ENCODE measurements around the gene PPP2R5C.
A peak's percentile ranks its signal among the peaks of the same experiment; 100 is the strongest.

The PPP2R5C gene

GRCh38 chr14:101970830-101971400 is 209.4 kb downstream of the PPP2R5C start (continued):
- no peak for TF ChIP-seq ZNF335 (tag by site-specific recombination; conservative IDR thresholded peaks at IDR 0.05)
- no peak for TF ChIP-seq SP2 (tag by site-specific recombination; IDR thresholded peaks at IDR 0.05)
- TF ChIP-seq, protein P1, sequence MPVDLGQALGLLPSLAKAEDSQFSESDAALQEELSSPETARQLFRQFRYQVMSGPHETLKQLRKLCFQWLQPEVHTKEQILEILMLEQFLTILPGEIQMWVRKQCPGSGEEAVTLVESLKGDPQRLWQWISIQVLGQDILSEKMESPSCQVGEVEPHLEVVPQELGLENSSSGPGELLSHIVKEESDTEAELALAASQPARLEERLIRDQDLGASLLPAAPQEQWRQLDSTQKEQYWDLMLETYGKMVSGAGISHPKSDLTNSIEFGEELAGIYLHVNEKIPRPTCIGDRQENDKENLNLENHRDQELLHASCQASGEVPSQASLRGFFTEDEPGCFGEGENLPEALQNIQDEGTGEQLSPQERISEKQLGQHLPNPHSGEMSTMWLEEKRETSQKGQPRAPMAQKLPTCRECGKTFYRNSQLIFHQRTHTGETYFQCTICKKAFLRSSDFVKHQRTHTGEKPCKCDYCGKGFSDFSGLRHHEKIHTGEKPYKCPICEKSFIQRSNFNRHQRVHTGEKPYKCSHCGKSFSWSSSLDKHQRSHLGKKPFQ (tag by site-specific recombination; IDR thresholded peaks at IDR 0.05), result no peak
- TF ChIP-seq ZNF19 (tag by site-specific recombination; IDR thresholded peaks at IDR 0.05; ENCODE audit: low read depth), result no peak
- peak; percentile 30; the same call in 1 of the 2 replicates for TF ChIP-seq PRDM1 (tag by site-specific recombination; IDR thresholded peaks at IDR 0.05)
- TF ChIP-seq, protein P2, sequence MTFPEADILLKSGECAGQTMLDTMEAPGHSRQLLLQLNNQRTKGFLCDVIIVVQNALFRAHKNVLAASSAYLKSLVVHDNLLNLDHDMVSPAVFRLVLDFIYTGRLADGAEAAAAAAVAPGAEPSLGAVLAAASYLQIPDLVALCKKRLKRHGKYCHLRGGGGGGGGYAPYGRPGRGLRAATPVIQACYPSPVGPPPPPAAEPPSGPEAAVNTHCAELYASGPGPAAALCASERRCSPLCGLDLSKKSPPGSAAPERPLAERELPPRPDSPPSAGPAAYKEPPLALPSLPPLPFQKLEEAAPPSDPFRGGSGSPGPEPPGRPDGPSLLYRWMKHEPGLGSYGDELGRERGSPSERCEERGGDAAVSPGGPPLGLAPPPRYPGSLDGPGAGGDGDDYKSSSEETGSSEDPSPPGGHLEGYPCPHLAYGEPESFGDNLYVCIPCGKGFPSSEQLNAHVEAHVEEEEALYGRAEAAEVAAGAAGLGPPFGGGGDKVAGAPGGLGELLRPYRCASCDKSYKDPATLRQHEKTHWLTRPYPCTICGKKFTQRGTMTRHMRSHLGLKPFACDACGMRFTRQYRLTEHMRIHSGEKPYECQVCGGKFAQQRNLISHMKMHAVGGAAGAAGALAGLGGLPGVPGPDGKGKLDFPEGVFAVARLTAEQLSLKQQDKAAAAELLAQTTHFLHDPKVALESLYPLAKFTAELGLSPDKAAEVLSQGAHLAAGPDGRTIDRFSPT (tag by site-specific recombination; IDR thresholded peaks at IDR 0.05), result no peak
- TF ChIP-seq, protein P3, sequence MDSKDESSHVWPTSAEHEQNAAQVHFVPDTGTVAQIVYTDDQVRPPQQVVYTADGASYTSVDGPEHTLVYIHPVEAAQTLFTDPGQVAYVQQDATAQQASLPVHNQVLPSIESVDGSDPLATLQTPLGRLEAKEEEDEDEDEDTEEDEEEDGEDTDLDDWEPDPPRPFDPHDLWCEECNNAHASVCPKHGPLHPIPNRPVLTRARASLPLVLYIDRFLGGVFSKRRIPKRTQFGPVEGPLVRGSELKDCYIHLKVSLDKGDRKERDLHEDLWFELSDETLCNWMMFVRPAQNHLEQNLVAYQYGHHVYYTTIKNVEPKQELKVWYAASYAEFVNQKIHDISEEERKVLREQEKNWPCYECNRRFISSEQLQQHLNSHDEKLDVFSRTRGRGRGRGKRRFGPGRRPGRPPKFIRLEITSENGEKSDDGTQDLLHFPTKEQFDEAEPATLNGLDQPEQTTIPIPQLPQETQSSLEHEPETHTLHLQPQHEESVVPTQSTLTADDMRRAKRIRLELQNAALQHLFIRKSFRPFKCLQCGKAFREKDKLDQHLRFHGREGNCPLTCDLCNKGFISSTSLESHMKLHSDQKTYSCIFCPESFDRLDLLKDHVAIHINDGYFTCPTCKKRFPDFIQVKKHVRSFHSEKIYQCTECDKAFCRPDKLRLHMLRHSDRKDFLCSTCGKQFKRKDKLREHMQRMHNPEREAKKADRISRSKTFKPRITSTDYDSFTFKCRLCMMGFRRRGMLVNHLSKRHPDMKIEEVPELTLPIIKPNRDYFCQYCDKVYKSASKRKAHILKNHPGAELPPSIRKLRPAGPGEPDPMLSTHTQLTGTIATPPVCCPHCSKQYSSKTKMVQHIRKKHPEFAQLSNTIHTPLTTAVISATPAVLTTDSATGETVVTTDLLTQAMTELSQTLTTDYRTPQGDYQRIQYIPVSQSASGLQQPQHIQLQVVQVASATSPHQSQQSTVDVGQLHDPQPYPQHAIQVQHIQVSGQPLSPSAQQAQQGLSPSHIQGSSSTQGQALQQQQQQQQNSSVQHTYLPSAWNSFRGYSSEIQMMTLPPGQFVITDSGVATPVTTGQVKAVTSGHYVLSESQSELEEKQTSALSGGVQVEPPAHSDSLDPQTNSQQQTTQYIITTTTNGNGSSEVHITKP (tag by site-specific recombination; IDR thresholded peaks at IDR 0.05), result 0 out of 2 replicates have a peak, but pooled peaks have one; percentile 7
- TF ChIP-seq ZNF37A (tag by site-specific recombination; IDR thresholded peaks at IDR 0.05), result no peak
- TF ChIP-seq ZNF362 (tag by site-specific recombination; IDR thresholded peaks at IDR 0.05), result 0 out of 2 replicates have a peak, but pooled peaks have one; percentile 12
- TF ChIP-seq, protein P4, sequence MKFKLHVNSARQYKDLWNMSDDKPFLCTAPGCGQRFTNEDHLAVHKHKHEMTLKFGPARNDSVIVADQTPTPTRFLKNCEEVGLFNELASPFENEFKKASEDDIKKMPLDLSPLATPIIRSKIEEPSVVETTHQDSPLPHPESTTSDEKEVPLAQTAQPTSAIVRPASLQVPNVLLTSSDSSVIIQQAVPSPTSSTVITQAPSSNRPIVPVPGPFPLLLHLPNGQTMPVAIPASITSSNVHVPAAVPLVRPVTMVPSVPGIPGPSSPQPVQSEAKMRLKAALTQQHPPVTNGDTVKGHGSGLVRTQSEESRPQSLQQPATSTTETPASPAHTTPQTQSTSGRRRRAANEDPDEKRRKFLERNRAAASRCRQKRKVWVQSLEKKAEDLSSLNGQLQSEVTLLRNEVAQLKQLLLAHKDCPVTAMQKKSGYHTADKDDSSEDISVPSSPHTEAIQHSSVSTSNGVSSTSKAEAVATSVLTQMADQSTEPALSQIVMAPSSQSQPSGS (tag by site-specific recombination; IDR thresholded peaks at IDR 0.05; ENCODE audit: low read depth), result no peak
- TF ChIP-seq ZNF146 (tag by site-specific recombination; IDR thresholded peaks at IDR 0.05), result no peak
- TF ChIP-seq ZNF645 (tag by site-specific recombination; IDR thresholded peaks at IDR 0.05), result no peak
- TF ChIP-seq, protein P5, sequence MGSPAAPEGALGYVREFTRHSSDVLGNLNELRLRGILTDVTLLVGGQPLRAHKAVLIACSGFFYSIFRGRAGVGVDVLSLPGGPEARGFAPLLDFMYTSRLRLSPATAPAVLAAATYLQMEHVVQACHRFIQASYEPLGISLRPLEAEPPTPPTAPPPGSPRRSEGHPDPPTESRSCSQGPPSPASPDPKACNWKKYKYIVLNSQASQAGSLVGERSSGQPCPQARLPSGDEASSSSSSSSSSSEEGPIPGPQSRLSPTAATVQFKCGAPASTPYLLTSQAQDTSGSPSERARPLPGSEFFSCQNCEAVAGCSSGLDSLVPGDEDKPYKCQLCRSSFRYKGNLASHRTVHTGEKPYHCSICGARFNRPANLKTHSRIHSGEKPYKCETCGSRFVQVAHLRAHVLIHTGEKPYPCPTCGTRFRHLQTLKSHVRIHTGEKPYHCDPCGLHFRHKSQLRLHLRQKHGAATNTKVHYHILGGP (tag by site-specific recombination; IDR thresholded peaks at IDR 0.05), result no peak
- 0 out of 2 replicates have a peak, but pooled peaks have one; percentile 34 for TF ChIP-seq KLF1 (tag by site-specific recombination; IDR thresholded peaks at IDR 0.05)
- no peak for TF ChIP-seq ZNF169 (tag by site-specific recombination; IDR thresholded peaks at IDR 0.05)
- no peak for TF ChIP-seq ZNF48 (tag by site-specific recombination; IDR thresholded peaks at IDR 0.05)
- no peak for TF ChIP-seq ZFP41 (tag by site-specific recombination; IDR thresholded peaks at IDR 0.05; ENCODE audit: borderline replicate concordance)
- TF ChIP-seq RBAK (tag by site-specific recombination; IDR thresholded peaks at IDR 0.05), result no peak

Data from HEK293 (cell line).